ENCODE results near the gene AURKAIP1. TPM values are rescaled to one million over a fixed set of nuclear protein-coding genes. Genes with fewer than 3 reads are reported as not detected.

AURKAIP1 gene
- total RNA-seq, 1 donor from 2014 or later = 107 TPM

- Mint-ChIP-seq H3K27me3 (peaks cover 17% of the 10 kb centered on the region), H3K36me3 (ENCODE audit: insufficient read depth) (no peaks in the 10 kb centered on the region)
- no peak for DNase-seq (ENCODE audit: low spot score, unreplicated experiment)
Observed at GRCh38 chr1:1353389-1354151, 21.4 kb downstream of the AURKAIP1 start.

GRCh38 chr1:1352786-1353388 lies 22.1 kb downstream of the AURKAIP1 start:
- H3K27ac Mint-ChIP-seq = peak overlapping the region; percentile 16
- H3K36me3 Mint-ChIP-seq (ENCODE audit: insufficient read depth) = no peaks in the 10 kb centered on the region
- peaks cover 17% of the 10 kb centered on the region for H3K27me3 Mint-ChIP-seq
- no peak for DNase-seq (ENCODE audit: low spot score, unreplicated experiment)
- H3K4me1 Mint-ChIP-seq (ENCODE audit: low read depth) = peaks cover 7% of the 10 kb centered on the region
- no peak for TF ChIP-seq CTCF (IDR thresholded peaks at IDR 0.05; ENCODE audit: unreplicated experiment)
- H3K9me3 Mint-ChIP-seq (ENCODE audit: low read depth) = no peaks in the 10 kb centered on the region
- no peak overlapping the region for H3K4me3 Mint-ChIP-seq (ENCODE audit: low read depth)

More at GRCh38 chr1:1353389-1354151, 21.4 kb downstream of the AURKAIP1 start:
- Mint-ChIP-seq H3K27ac (no peak overlapping the region), H3K4me1 (ENCODE audit: low read depth) (peaks cover 9% of the 10 kb centered on the region), H3K9me3 (ENCODE audit: low read depth) (no peaks in the 10 kb centered on the region), H3K4me3 (ENCODE audit: low read depth) (no peak overlapping the region)
- no peak for TF ChIP-seq CTCF (IDR thresholded peaks at IDR 0.05; ENCODE audit: unreplicated experiment)

GRCh38 chr1:1351511-1352427 lies 23.2 kb downstream of the AURKAIP1 start:
- Mint-ChIP-seq H3K9me3 (ENCODE audit: low read depth) (no peaks in the 10 kb centered on the region), H3K4me3 (ENCODE audit: low read depth) (peak overlapping the region; percentile 56), H3K36me3 (ENCODE audit: insufficient read depth) (no peaks in the 10 kb centered on the region), H3K27me3 (peaks cover 17% of the 10 kb centered on the region), H3K4me1 (ENCODE audit: low read depth) (peaks cover 10% of the 10 kb centered on the region), H3K27ac (no peak overlapping the region)
- no peak for DNase-seq (ENCODE audit: low spot score, unreplicated experiment)
- TF ChIP-seq CTCF (IDR thresholded peaks at IDR 0.05; ENCODE audit: unreplicated experiment) = no peak

GRCh38 chr1:1349256-1350012 lies 25.6 kb downstream of the AURKAIP1 start, which contains the start of gene DVL1:
Gene DVL1 (minus strand): TSS chr1:1349418. CDS start chr1:1349065, 353 bp downstream.
- Mint-ChIP-seq H3K9me3 (ENCODE audit: low read depth) (no peaks in the 10 kb centered on the region), H3K27me3 (peaks cover 17% of the 10 kb centered on the region), H3K4me1 (ENCODE audit: low read depth) (peaks cover 10% of the 10 kb centered on the region), H3K4me3 (ENCODE audit: low read depth) (peak within 1 kb of the TSS; percentile 75), H3K36me3 (ENCODE audit: insufficient read depth) (no peaks in the 10 kb centered on the region), H3K27ac (peak within 1 kb of the TSS; percentile 74)
- peak; percentile 61 for TF ChIP-seq CTCF (IDR thresholded peaks at IDR 0.05; ENCODE audit: unreplicated experiment)
- peak; percentile 71 for DNase-seq (ENCODE audit: low spot score, unreplicated experiment)
